CD4-positive, alpha-beta T cell treated with Interleukin-12 subunit alpha and Interleukin-12 subunit beta, for 1 hour (primary cell): ENCODE data around the gene GNPDA1.

ENCODE experiments used
- DNase-seq: peaks from one replicate; pipeline ENCODE4 v3.0.0-alpha.2; 2020

GNPDA1 gene

GRCh38 chr5:141951332-141951781 is 61.5 kb downstream of the GNPDA1 start:
- DNase-seq, result peak; percentile 22
